GM10248 (cell line): ENCODE results near the gene CHCHD6.

ENCODE experiments used
- CTCF ChIA-PET: fragments of 300-600 bp; sonication (Branson Sonifier 250); formaldehyde crosslinking; extraction: SDS; loops from one replicate; lab custom pipeline; 2021; ENCODE audit warnings: antibody characterized with exemption; lab: Yijun Ruan, JAX
- POLR2A ChIA-PET: fragments of 350-650 bp; sonication (Branson Sonifier 250); formaldehyde crosslinking; extraction: SDS; loops from one replicate; lab custom pipeline; 2020; ENCODE audit warnings: antibody characterized with exemption; lab: Yijun Ruan, JAX
- DNase-seq: peaks from one replicate; pipeline ENCODE4 v3.0.0; 2012; ENCODE audit errors: extremely low spot score
- TF ChIP-seq, protein P1 (sequence below): IDR thresholded peaks from 2 replicates; pipeline ENCODE4 v1.5.1; 2012; ENCODE audit warnings: mild to moderate bottlenecking, low read depth; ENCODE audit errors: extremely low read depth, missing control alignments, control extremely low read depth

The CHCHD6 gene

GRCh38 chr3:126923423-126923822, 219.4 kb downstream of the CHCHD6 start:
- no peak for DNase-seq
- POLR2A ChIA-PET: no interaction called here
- TF ChIP-seq, protein P1, sequence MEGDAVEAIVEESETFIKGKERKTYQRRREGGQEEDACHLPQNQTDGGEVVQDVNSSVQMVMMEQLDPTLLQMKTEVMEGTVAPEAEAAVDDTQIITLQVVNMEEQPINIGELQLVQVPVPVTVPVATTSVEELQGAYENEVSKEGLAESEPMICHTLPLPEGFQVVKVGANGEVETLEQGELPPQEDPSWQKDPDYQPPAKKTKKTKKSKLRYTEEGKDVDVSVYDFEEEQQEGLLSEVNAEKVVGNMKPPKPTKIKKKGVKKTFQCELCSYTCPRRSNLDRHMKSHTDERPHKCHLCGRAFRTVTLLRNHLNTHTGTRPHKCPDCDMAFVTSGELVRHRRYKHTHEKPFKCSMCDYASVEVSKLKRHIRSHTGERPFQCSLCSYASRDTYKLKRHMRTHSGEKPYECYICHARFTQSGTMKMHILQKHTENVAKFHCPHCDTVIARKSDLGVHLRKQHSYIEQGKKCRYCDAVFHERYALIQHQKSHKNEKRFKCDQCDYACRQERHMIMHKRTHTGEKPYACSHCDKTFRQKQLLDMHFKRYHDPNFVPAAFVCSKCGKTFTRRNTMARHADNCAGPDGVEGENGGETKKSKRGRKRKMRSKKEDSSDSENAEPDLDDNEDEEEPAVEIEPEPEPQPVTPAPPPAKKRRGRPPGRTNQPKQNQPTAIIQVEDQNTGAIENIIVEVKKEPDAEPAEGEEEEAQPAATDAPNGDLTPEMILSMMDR: no peak
- CTCF ChIA-PET: interaction anchor here (1.6 to 1.7 kb wide), 2 partner anchors 12 to 59 kb away, joined by 5 to 6 read pairs; partner anchors contain the start of gene PLXNA1

DNA sequence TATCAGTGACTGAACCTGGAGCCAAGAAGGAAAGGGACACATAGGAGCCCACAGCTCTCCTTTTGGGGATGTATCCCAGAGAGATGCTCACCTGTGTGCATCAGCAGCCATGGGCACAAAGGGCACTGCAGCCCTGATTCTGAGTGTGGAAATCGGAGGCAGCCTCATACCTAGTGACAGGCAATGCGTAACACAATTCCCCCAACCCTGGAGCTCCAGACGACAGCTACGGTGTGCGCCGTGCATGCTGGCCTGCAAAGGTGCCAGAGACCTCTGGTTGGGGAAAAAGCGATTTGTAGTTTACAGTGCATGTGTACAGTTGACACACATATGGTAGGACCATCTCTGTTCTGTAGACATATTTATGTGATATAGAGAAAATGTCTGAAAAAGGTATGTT, 219.9 kb downstream of the CHCHD6 start:
- CTCF ChIA-PET: interaction anchor here (1.2 to 1.7 kb wide), 3 partner anchors 9 to 59 kb away, joined by 3 to 6 read pairs (median 5); partner anchors contain the start of gene PLXNA1
- DNase-seq: no peak
- TF ChIP-seq, protein P1: no peak
- POLR2A ChIA-PET: no interaction called here

DNA sequence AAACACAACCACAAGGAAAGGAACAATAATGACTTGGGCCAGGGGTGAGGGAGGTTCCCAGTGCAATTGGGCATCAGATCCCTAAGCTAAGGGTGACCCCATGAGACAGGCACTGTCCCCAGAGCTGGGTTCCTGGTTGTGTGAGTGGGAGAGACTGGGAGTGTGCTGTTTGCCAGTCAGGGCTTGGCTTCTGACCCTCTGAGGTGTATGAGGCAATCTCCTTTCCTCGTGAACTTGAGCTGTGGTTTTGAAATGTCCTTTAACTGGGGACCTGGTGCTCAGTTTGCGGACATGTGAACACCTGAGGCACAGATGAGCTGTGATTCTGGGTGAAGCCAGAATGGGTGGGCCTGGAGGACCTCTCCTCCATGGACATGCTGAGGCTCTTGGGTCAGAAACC, 220.4 kb downstream of the CHCHD6 start:
- ChIA-PET CTCF (interaction anchor here (1.1 to 1.7 kb wide), 4 partner anchors 9 to 58 kb away, joined by 3 to 6 read pairs (median 4); partner anchors contain the start of gene PLXNA1), POLR2A (no interaction called here)
- DNase-seq: no peak
- TF ChIP-seq, protein P1: no peak

GRCh38 chr3:126925411-126926171, 221.6 kb downstream of the CHCHD6 start:
- POLR2A ChIA-PET: no interaction called here
- TF ChIP-seq, protein P1: no peak
- DNase-seq: no peak
- CTCF ChIA-PET: interaction anchor here (1.1 kb wide), 1 partner anchor 22 kb away, joined by 3 read pairs; no protein-coding TSS in a partner anchor

DNA sequence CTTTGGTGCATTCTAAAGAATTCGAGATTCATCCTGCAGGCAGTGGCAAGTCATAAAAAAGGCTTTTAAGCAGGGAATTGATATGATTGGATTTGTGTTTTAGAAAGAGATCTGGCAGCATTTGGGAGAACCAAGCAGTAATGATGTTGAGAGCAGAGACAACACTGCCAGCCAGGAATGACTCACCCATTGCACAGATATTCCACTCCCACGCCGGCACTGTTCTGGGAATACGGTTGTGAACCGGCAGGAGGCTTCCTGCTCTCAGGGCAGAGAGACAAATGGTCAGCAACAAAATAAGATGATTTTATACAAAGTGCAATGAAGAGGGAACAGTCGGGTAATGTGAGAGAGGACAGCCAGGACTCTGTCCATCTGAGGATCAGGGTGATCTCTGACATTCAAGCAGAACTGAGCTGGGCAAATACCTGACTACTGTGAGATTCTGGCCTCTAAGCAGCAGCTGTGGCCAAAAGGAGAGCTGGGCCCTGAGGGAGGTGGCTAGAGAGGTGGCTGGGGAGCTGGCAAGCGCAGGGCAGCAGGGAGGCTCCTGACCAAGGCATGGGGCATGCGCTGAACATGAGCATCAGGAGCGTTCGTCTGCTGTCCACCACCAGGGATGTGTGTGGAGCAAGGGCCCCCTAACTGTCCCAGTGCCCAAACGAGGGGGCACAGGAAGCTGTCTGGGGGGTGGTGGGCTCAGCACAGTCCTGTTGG, 222.8 kb downstream of the CHCHD6 start:
- ChIA-PET CTCF (interaction anchor here (1.2 kb wide), 1 partner anchor 12 kb away, joined by 5 read pairs; no protein-coding TSS in a partner anchor), POLR2A (no interaction called here)
- no peak for DNase-seq
- TF ChIP-seq, protein P1: no peak

DNA sequence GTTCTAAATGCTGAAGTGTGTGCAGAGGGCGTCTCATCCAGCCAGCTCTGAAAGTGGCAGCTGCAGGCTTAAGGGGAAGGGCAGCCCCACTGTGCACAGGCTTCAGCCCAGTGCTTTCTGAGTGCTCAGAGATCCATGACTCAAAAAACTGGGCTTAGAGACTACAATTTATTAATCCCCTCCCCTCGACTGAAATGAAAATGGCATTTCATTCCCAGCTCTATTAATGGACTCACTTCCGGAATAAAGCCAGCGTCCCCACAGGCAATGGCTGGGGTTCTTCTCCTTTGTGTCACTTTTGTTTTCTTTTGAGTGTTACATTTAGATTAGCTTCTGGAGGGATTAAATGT, 223.3 kb downstream of the CHCHD6 start:
- no peak for DNase-seq
- POLR2A ChIA-PET: no interaction called here
- TF ChIP-seq, protein P1: no peak
- CTCF ChIA-PET: interaction anchor here (1.2 kb wide), 1 partner anchor 11 kb away, joined by 5 read pairs; no protein-coding TSS in a partner anchor
